CD4-positive, alpha-beta memory T cell (primary cell): ENCODE results near the gene HNRNPK. TPM values are rescaled to one million over a fixed set of nuclear protein-coding genes. Genes with fewer than 3 reads are reported as not detected.

ENCODE experiments used
- CTCF ChIA-PET: fragments of 350-600 bp; sonication (Branson Sonifier 250); formaldehyde crosslinking; loops from one replicate; lab custom pipeline; 2021; ENCODE audit warnings: inconsistent platforms; ENCODE audit not compliant: partially characterized antibody; lab: Charles Lee
- POLR2A ChIA-PET: fragments of 350-600 bp; sonication (Branson Sonifier 250); formaldehyde crosslinking; loops from one replicate; lab custom pipeline; 2021; ENCODE audit not compliant: partially characterized antibody; lab: Charles Lee
- DNase-seq, 5 donors: peaks; one replicate each; pipeline versions ENCODE4 v3.0.0 to v3.0.0-alpha.2; 2020 to 2022; ENCODE audit warnings: mixed read lengths in 1 of 5
- H3K27ac ChIP-seq: one replicate; pipeline ENCODE4 v1.7.0; 2013; ENCODE audit warnings: low read depth, low read length
- H3K27me3 ChIP-seq: 2 replicates; pipeline ENCODE4 v1.7.0; 2013; ENCODE audit warnings: mild to moderate bottlenecking, low read length, moderate library complexity; ENCODE audit not compliant: insufficient read depth
- H3K36me3 ChIP-seq: 2 replicates; pipeline ENCODE4 v1.7.0; 2013; ENCODE audit warnings: mild to moderate bottlenecking, low read length, moderate library complexity; ENCODE audit not compliant: insufficient read depth
- H3K4me1 ChIP-seq: 2 replicates; pipeline ENCODE4 v1.7.0; 2013; ENCODE audit warnings: mild to moderate bottlenecking, low read length, moderate library complexity; ENCODE audit not compliant: insufficient read depth
- H3K4me3 ChIP-seq, 2 donors: one replicate each; pipeline ENCODE4 v1.7.0; 2013; ENCODE audit warnings: low read length in 2 of 2, mild to moderate bottlenecking in 1 of 2
- H3K9me3 ChIP-seq, 2 donors: one replicate each; pipeline ENCODE4 v1.7.0; 2013; ENCODE audit warnings: low read length in 2 of 2, control low read depth in 1 of 2; ENCODE audit not compliant: control insufficient read depth in 1 of 2
- H3K27ac Mint-ChIP-seq, 7 donors: one replicate each; pipeline ENCODE4 v1.8.0; 2020 to 2021; ENCODE audit warnings: mixed read lengths in 7 of 7, mild to moderate bottlenecking in 6 of 7, inconsistent platforms in 3 of 7, moderate library complexity in 3 of 7
- H3K27me3 Mint-ChIP-seq, 2 donors: one replicate each; pipeline ENCODE4 v1.8.0; 2020 to 2021; ENCODE audit warnings: mixed read lengths in 2 of 2
- H3K36me3 Mint-ChIP-seq, 2 donors: one replicate each; pipeline ENCODE4 v1.8.0; 2020 to 2021; ENCODE audit warnings: mixed read lengths in 2 of 2, inconsistent platforms in 1 of 2, mild to moderate bottlenecking in 1 of 2
- H3K4me1 Mint-ChIP-seq, 4 donors: one replicate each; pipeline ENCODE4 v1.8.0; 2020 to 2021; ENCODE audit warnings: mixed read lengths in 4 of 4, mild to moderate bottlenecking in 1 of 4
- H3K4me3 Mint-ChIP-seq, 8 donors: one replicate each; pipeline ENCODE4 v1.8.0; 2020 to 2021; ENCODE audit warnings: mixed read lengths in 8 of 8, mild to moderate bottlenecking in 7 of 8, moderate library complexity in 6 of 8, inconsistent platforms in 3 of 8
- H3K9me3 Mint-ChIP-seq, 8 donors: one replicate each; pipeline ENCODE4 v1.8.0; 2020 to 2021; ENCODE audit warnings: mixed read lengths in 8 of 8, mild to moderate bottlenecking in 5 of 8, inconsistent platforms in 3 of 8, moderate library complexity in 1 of 8
- intact Hi-C: fragments of 100-400 bp; cut with micrococcal nuclease; formaldehyde crosslinking; loops from one replicate; pipeline ENCODE4 v1.15.1; 2023
- polyA plus RNA-seq, 2 donors: library from polyadenylated mRNA; unstranded; fragments of 300-500 nt; fragmentation: Illumina TruSeq; gene quantifications; one replicate each; pipeline ENCODE4 v1.2.3, GENCODE V29; 2021
- total RNA-seq, 2 experiments: library from RNA; stranded (reverse); gene quantifications; one replicate each; pipeline ENCODE4 v1.2.3, GENCODE V29; 2021

The HNRNPK gene
- total RNA-seq (100 to 1,000 TPM; 539 to 562 TPM), polyA plus RNA-seq (1,000 to 10,000 TPM in 1 of 2 donors, 100 to 1,000 TPM in 1; 898 to 1,109 TPM)

GRCh38 chr9:83979812-83980394 is at the start of gene HNRNPK:
Gene HNRNPK (minus strand): TSS chr9:83980215. CDS start chr9:83978252, 1,963 bp downstream.
- Histone ChIP-seq H3K4me3 (peak within 1 kb of the TSS; percentile 90 to 99), H3K4me1 (peaks cover 46% of the 10 kb centered on the region), H3K27ac (peak within 1 kb of the TSS; percentile 98), H3K27me3 (no peaks in the 10 kb centered on the region), H3K9me3 (no peaks in the 10 kb centered on the region), H3K36me3 (peaks cover 31% of the 10 kb centered on the region)
- H3K4me1 Mint-ChIP-seq = peaks cover 30 to 75% (median 43%) of the 10 kb centered on the region in 4 donors
- DNase-seq = peak; percentile 98 to 100 (median 99)
- peak within 1 kb of the TSS; percentile 94 to 100 (median 100) for H3K4me3 Mint-ChIP-seq
- ChIA-PET POLR2A (interaction anchor here (0.7 to 4.2 kb wide), 33 partner anchors 8 to 1962 kb away, joined by 3 to 64 read pairs (median 4); partner anchors contain the start of genes AGTPBP1, IDNK, KIF27 and NAA35), CTCF (interaction anchor here (1.0 to 2.3 kb wide), 4 partner anchors 12 to 193 kb away, joined by 3 to 8 read pairs (median 4); partner anchors contain the start of gene KIF27)
- H3K36me3 Mint-ChIP-seq = peaks cover 40 to 58% of the 10 kb centered on the region in 2 donors
- H3K27me3 Mint-ChIP-seq = no peaks in the 10 kb centered on the region
- H3K9me3 Mint-ChIP-seq = peaks cover 0 to 5% (median 0%) of the 10 kb centered on the region in 8 donors
- intact Hi-C loops = loop anchor here (1.0 to 5.0 kb wide), 7 partner anchors 13 to 1960 kb away; partner anchors contain the start of genes GKAP1, IDNK and KIF27
- peak within 1 kb of the TSS; percentile 98 to 100 (median 99) for H3K27ac Mint-ChIP-seq

DNA sequence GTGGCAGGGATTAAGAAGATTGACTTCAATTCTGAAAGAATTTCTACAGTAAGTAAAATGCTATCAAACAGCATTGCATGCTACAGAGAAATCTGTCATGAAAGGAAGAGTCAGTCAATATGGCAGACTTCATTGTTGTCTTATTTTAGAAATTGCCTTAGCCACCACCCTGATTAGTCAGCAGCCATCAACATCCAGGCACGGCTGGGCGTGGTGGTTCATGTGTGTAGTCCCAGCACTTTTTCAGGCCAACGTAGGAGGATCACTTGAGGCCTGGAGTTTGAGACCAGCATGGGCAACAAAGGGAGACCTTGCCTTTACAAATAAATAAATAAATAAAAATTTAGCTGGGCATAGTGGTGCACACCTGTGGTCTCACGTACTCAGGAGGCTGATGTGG is 47.2 kb upstream of the HNRNPK start:
- H3K27ac Mint-ChIP-seq = peak overlapping the region in 1 of 7 donors; percentile 50
- H3K27me3 Mint-ChIP-seq = peaks cover 2 to 8% of the 10 kb centered on the region in 2 donors
- H3K4me3 Mint-ChIP-seq = no peak overlapping the region
- POLR2A ChIA-PET = no interaction called here
- H3K4me1 Mint-ChIP-seq = no peaks in the 10 kb centered on the region
- Histone ChIP-seq H3K4me1 (no peaks in the 10 kb centered on the region), H3K4me3 (no peak overlapping the region), H3K27me3 (no peaks in the 10 kb centered on the region), H3K27ac (no peak overlapping the region), H3K36me3 (no peaks in the 10 kb centered on the region), H3K9me3 (no peaks in the 10 kb centered on the region)
- no peaks in the 10 kb centered on the region for H3K36me3 Mint-ChIP-seq
- CTCF ChIA-PET = no interaction called here
- intact Hi-C loops = no loop called here
- H3K9me3 Mint-ChIP-seq = no peaks in the 10 kb centered on the region
- DNase-seq = no peak

DNA sequence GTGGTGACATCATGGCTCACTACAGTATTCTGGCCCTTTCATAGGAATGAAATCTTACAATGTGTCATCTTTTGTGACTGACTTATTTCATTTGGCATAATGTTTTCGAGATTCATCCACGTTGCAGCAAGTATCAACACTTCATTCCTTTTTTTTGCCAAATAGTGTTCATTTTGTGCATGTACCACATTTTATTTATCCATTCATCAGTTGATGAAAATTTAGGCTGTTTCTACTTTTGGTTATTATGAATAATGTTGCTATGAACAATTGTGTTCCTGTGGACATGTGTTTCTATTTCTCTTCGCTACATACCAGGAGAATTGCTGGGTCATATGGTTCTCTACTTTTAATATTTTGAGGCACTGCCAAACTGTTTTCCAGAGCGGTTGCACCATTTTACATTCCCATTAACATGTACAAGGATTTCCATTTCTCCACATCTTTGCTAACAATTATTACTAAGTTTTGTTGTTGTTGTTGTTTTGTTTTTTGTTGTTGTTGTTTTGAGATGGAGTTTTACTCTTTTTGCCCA is 44.1 kb upstream of the HNRNPK start:
- Histone ChIP-seq H3K4me3 (no peak overlapping the region), H3K9me3 (no peaks in the 10 kb centered on the region), H3K4me1 (no peaks in the 10 kb centered on the region), H3K36me3 (no peaks in the 10 kb centered on the region), H3K27ac (no peak overlapping the region), H3K27me3 (no peaks in the 10 kb centered on the region)
- Mint-ChIP-seq H3K9me3 (no peaks in the 10 kb centered on the region), H3K27ac (no peak overlapping the region), H3K27me3 (peaks cover 3 to 8% of the 10 kb centered on the region in 2 donors), H3K4me1 (no peaks in the 10 kb centered on the region), H3K36me3 (no peaks in the 10 kb centered on the region), H3K4me3 (no peak overlapping the region)
- ChIA-PET POLR2A (no interaction called here), CTCF (no interaction called here)
- intact Hi-C loops = no loop called here
- DNase-seq = no peak

- H3K27me3 ChIP-seq = no peaks in the 10 kb centered on the region
- DNase-seq = no peak
- H3K36me3 Mint-ChIP-seq = peaks cover 0 to 3% of the 10 kb centered on the region in 2 donors
- no peak overlapping the region for H3K4me3 ChIP-seq
- H3K9me3 Mint-ChIP-seq = peaks cover 0 to 3% (median 0%) of the 10 kb centered on the region in 8 donors
- no peaks in the 10 kb centered on the region for H3K27me3 Mint-ChIP-seq
- H3K9me3 ChIP-seq = no peaks in the 10 kb centered on the region
- CTCF ChIA-PET = no interaction called here
- POLR2A ChIA-PET = interaction anchor here (1.1 kb wide), 1 partner anchor 28 kb away, joined by 3 read pairs; the partner anchor contains the start of gene HNRNPK
- no peaks in the 10 kb centered on the region for H3K4me1 Mint-ChIP-seq
- no peak overlapping the region for H3K4me3 Mint-ChIP-seq
- intact Hi-C loops = no loop called here
- H3K27ac ChIP-seq = no peak overlapping the region
- H3K27ac Mint-ChIP-seq = no peak overlapping the region
- no peaks in the 10 kb centered on the region for H3K36me3 ChIP-seq
- H3K4me1 ChIP-seq = peaks cover 5% of the 10 kb centered on the region
These were observed 27.6 kb upstream of the HNRNPK start for GRCh38 chr9:84007662-84008061.

GRCh38 chr9:84003246-84003645 is 23.2 kb upstream of the HNRNPK start:
- DNase-seq = no peak
- ChIA-PET CTCF (no interaction called here), POLR2A (interaction anchor here (1.0 kb wide), 1 partner anchor 24 kb away, joined by 6 read pairs; the partner anchor contains the start of gene HNRNPK)
- Histone ChIP-seq H3K4me3 (no peak overlapping the region), H3K36me3 (no peaks in the 10 kb centered on the region), H3K4me1 (peaks cover 10% of the 10 kb centered on the region), H3K27ac (no peak overlapping the region), H3K9me3 (no peaks in the 10 kb centered on the region), H3K27me3 (no peaks in the 10 kb centered on the region)
- no peaks in the 10 kb centered on the region for H3K27me3 Mint-ChIP-seq
- H3K9me3 Mint-ChIP-seq = peaks cover 0 to 3% (median 0%) of the 10 kb centered on the region in 8 donors
- intact Hi-C loops = no loop called here
- H3K4me1 Mint-ChIP-seq = peaks cover 8 to 14% (median 12%) of the 10 kb centered on the region in 4 donors
- H3K36me3 Mint-ChIP-seq = peaks cover 4 to 11% of the 10 kb centered on the region in 2 donors
- H3K4me3 Mint-ChIP-seq = no peak overlapping the region
- no peak overlapping the region for H3K27ac Mint-ChIP-seq

- H3K4me1 ChIP-seq = peaks cover 10% of the 10 kb centered on the region
- ChIA-PET CTCF (interaction anchor here (0.7 to 1.0 kb wide), 2 partner anchors 37 to 78 kb away, joined by 4 read pairs; no protein-coding TSS in a partner anchor), POLR2A (interaction anchor here (0.7 to 1.0 kb wide), 2 partner anchors 23 to 86 kb away, joined by 4 to 6 read pairs; partner anchors contain the start of gene HNRNPK)
- peaks cover 0 to under 1% (median 0%) of the 10 kb centered on the region in 8 donors for H3K9me3 Mint-ChIP-seq
- H3K36me3 ChIP-seq = no peaks in the 10 kb centered on the region
- H3K27me3 Mint-ChIP-seq = no peaks in the 10 kb centered on the region
- peak in 4 of 5 donors; percentile 9 to 31 (median 18) for DNase-seq
- peaks cover 8 to 14% (median 12%) of the 10 kb centered on the region in 4 donors for H3K4me1 Mint-ChIP-seq
- peaks cover 4 to 11% of the 10 kb centered on the region in 2 donors for H3K36me3 Mint-ChIP-seq
- no peak overlapping the region for H3K4me3 ChIP-seq
- H3K4me3 Mint-ChIP-seq = peak overlapping the region in 3 of 8 donors; percentile 38 to 53 (median 42)
- no peaks in the 10 kb centered on the region for H3K27me3 ChIP-seq
- no peaks in the 10 kb centered on the region for H3K9me3 ChIP-seq
- H3K27ac ChIP-seq = no peak overlapping the region
- intact Hi-C loops = no loop called here
- peak overlapping the region in 3 of 7 donors; percentile 34 to 63 (median 51) for H3K27ac Mint-ChIP-seq
These were observed 22.3 kb upstream of the HNRNPK start for GRCh38 chr9:84002344-84002743.

DNA sequence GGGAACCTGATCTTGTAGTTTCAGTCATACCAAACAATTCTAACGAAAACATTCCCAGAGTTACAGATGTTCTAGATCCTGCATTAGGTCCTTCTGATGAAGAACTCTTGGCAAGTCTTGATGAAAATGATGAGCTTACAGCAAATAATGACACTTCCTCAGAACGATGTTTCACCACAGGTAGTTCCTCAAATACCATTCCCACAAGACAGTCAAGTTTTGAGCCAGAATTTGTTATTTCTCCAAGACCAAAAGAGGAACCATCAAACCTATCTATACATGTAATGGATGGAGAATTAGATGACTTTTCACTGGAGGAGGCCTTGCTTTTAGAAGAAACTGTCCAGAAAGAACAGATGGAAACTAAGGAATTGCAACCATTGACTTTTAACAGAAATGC is 21.6 kb upstream of the HNRNPK start:
- ChIA-PET POLR2A (interaction anchor here (1.4 kb wide), 1 partner anchor 21 kb away, joined by 3 read pairs; the partner anchor contains the start of gene RMI1), CTCF (no interaction called here)
- Histone ChIP-seq H3K36me3 (no peaks in the 10 kb centered on the region), H3K9me3 (no peaks in the 10 kb centered on the region), H3K4me3 (no peak overlapping the region), H3K4me1 (peaks cover 10% of the 10 kb centered on the region), H3K27ac (no peak overlapping the region), H3K27me3 (no peaks in the 10 kb centered on the region)
- H3K27me3 Mint-ChIP-seq = no peaks in the 10 kb centered on the region
- peaks cover 8 to 14% (median 12%) of the 10 kb centered on the region in 4 donors for H3K4me1 Mint-ChIP-seq
- no peak for DNase-seq
- H3K9me3 Mint-ChIP-seq = no peaks in the 10 kb centered on the region
- peaks cover 4 to 11% of the 10 kb centered on the region in 2 donors for H3K36me3 Mint-ChIP-seq
- intact Hi-C loops = no loop called here
- peak overlapping the region in 1 of 8 donors; percentile 17 for H3K4me3 Mint-ChIP-seq
- peak overlapping the region in 2 of 7 donors; percentile 39 to 81 for H3K27ac Mint-ChIP-seq
